C4-2B (cell line): Measurements from ENCODE around the gene SWI5.
A peak's percentile ranks its signal among the peaks of the same experiment; 100 is the strongest.

Experiments used
- H3K27ac ChIP-seq: fragments of 450-650 bp; 2 replicates; pipeline ENCODE4 v1.5.1; 2017
- ZFX ChIP-seq: fragments of 450-650 bp; IDR thresholded peaks from 2 replicates; pipeline ENCODE4 v1.6.1; 2017
- TF ChIP-seq, protein P1 (sequence below): fragments of 450-650 bp; conservative IDR thresholded peaks from 2 replicates; pipeline ENCODE4 v1.5.1; 2017; ENCODE audit warnings: mild to moderate bottlenecking

SWI5 gene

DNA sequence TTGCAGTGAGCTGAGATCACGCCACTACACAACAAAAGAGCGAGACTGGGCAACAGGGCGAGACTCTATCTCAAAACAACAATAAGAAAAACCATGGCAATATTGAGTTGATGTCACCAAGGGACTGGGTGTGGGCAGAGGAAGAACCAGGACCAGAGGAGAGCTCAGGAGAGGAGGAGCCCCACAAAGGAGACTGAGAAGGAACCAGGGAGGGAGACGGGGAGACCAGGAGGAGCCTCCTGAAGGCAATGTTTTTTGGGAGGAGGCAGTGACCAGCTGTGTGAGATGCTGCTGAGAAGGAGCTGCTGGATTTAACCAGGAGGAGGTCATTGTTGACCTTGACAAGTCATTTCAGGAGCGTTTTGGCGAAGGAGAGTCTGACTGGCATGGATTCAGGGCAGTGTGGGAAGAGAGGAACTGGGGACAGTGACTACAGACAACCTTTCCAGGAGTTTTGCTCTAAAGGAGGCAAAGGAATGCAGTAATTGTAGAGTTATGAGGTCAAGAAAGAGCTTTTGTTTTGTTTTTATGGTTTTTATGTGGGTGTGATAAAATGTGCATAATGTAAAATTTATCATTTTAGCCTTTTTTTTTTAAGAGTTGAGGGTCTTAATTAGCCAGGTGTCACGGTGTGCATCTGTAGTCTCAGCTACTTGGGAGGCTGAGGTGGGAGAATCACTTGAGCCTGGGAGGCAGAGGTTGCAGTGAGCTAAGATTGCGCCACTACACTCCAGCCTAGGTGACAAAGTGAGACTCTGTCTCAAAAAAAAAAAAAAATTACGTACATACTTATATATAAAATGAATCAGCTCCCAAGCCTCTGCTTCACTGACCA is 28.3 kb downstream of the SWI5 start:
- H3K27ac ChIP-seq, result no peak overlapping the region
- TF ChIP-seq ZFX, result no peak
- TF ChIP-seq, protein P1, sequence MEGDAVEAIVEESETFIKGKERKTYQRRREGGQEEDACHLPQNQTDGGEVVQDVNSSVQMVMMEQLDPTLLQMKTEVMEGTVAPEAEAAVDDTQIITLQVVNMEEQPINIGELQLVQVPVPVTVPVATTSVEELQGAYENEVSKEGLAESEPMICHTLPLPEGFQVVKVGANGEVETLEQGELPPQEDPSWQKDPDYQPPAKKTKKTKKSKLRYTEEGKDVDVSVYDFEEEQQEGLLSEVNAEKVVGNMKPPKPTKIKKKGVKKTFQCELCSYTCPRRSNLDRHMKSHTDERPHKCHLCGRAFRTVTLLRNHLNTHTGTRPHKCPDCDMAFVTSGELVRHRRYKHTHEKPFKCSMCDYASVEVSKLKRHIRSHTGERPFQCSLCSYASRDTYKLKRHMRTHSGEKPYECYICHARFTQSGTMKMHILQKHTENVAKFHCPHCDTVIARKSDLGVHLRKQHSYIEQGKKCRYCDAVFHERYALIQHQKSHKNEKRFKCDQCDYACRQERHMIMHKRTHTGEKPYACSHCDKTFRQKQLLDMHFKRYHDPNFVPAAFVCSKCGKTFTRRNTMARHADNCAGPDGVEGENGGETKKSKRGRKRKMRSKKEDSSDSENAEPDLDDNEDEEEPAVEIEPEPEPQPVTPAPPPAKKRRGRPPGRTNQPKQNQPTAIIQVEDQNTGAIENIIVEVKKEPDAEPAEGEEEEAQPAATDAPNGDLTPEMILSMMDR, result no peak

DNA sequence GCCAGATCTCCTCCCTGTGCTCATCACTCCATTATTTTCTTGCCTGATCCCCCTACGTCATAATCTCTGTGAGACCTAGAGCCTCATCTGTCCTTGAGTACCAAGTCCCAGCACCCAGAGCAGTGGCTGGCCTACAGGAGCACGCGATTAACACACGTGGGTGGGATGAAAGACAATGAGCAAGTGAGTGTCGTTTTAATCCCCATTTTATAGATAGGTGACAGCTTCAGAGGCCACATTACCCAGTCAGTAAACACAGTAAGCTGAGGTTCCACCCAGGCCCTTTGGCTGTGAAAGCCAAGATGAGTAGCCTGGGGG is 28.9 kb downstream of the SWI5 start:
- H3K27ac ChIP-seq, result no peak overlapping the region
- TF ChIP-seq ZFX, result no peak
- TF ChIP-seq, protein P1, result no peak

DNA sequence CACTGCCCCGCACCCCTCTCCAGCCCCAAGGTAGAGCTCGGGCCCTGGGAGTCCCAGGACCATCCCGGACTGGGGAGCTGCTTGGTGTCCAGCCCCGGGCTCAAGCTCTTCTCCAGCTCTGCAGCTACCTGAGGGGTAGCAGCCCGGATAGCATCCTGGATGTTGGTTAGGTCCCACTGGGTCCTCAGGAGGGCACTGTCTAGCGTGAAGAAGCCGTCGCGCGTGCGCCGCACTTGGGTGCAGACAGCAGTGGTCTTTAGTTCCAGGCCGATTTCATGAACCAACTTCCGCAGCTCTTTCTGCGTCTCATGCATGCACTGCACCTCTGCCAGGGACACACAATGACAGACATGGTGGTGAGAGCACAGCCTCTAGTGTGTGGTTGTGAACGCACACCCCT is 33.5 kb downstream of the SWI5 start:
- no peak overlapping the region for H3K27ac ChIP-seq
- no peak for TF ChIP-seq ZFX
- TF ChIP-seq, protein P1, result no peak

DNA sequence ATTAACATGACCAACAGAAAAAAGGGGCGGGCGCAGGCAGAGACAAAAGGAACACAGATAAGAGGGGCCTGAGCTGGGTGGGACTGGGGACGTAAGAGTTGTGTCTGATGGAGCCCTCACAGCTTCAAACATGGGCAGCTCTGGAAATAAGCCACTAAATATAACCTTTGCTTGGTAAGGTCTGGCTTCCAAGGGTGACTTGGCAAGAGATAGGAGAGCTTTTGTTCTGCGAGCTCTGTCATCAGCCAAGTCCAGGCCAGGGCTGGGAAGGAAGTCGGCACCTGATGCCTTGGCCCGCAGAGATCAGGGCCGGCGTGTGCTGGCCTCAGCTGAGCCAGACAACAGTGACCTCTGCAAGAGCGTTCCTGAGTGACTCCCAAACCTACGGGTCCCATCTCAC is 34.4 kb downstream of the SWI5 start:
- TF ChIP-seq ZFX, result no peak

DNA sequence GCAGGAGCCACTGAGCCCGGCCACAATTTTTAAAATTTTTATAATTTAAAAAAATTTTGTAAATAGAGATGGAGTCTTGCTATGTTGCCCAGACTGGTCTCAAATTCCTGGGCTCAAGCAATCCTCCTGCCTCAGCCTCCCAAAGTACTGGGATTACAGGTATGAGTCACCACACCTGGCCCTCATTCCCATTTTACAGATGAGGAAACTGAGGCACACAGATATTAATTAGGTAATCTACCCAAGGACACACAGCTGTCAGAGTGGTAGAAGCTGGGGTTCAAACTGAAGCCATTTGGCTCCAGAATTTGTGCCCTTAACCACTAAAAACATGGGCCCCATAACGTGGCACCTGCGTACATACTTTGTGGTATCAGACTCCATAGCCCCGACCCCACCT is 38.6 kb downstream of the SWI5 start:
- no peak overlapping the region for H3K27ac ChIP-seq
- TF ChIP-seq, protein P1, result no peak
- TF ChIP-seq ZFX, result no peak

More for the DNA sequence above, 34.4 kb downstream of the SWI5 start:
- no peak overlapping the region for H3K27ac ChIP-seq

DNA sequence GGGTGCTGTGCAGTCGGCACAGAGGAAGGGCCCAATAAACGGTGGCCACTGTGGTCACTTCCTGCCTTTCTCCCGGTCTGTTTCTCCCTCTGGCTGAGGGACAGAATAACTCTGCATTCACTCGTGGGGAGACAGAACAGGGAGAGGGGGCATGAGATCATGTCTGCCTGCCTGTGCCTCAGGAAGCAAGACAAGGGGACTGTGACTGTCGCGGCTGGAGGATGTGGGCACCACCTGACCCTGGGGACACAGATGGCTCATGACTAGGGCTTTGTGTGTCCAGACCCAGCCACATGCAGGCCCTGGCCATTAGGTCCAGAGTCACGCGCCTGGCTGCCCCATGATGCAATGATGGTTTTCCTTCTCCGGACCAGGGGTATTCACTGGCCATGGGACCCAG is 40.3 kb downstream of the SWI5 start:
- TF ChIP-seq, protein P1, result no peak
- no peak for TF ChIP-seq ZFX
- no peak overlapping the region for H3K27ac ChIP-seq

DNA sequence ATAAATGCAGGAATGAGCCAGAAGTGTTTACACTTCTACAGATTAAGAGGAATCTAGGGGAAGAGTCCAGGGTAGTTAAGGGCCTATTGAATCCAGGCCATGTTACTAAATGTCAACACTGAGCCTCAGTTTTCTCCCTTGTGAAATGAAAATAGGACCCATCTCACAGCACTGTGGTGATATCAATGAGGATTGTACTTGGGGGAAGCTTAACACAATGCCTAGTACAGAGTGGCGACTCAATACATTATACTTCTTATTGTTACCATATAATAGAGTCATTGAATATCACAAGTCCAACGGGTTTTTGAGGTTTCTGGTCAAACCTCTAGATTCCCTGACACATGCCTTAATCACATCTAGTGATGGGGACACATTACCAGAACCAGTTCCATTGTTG is 41.6 kb downstream of the SWI5 start:
- TF ChIP-seq, protein P1, result no peak
- no peak for TF ChIP-seq ZFX
- no peak overlapping the region for H3K27ac ChIP-seq

DNA sequence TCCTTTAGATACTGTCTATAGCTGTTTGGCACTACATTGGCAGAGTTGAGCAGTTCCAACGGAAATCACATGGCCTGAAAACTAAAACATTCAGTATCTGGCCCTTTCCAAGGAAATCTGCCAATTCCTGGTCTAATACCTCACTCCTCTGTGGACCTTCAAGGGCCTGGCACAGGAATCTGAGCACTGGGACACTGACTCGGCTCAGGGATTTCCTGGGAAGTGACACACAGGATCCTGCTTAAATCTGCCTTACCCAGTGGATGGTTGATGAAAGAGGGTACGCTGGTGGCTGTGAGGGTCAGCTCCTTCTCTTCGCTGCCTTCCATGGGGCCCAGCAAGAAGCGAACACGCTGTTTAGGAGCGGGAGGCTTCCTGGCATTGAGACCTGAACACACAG is 45.3 kb downstream of the SWI5 start:
- TF ChIP-seq, protein P1, result no peak
- no peak for TF ChIP-seq ZFX
- H3K27ac ChIP-seq, result peak overlapping the region; percentile 96
